GM12878 (cell line): Measurements from ENCODE around the gene PLEKHA7. TPM values are rescaled to one million over a fixed set of nuclear protein-coding genes. Genes with fewer than 3 reads are reported as not detected.

Experiments used
- ATAC-seq: fragments of 200-7000 bp; cut with Tn5 transposase; 3 replicates; pipeline ENCODE4 v1.9.1; 2020; ENCODE audit warnings: mild to moderate bottlenecking, moderate library complexity
- BruUV-seq: library from RNA; stranded (reverse); fragments of 400-500 nt; replicated peaks from 2 replicates; lab custom pipeline; 2021; lab: Mats Ljungman, UMichigan
- CTCF ChIA-PET: fragments of 300-600 bp; sonication (Branson Sonifier 250); formaldehyde crosslinking; extraction: SDS; loops from one replicate; lab custom pipeline; 2021; ENCODE audit warnings: inconsistent platforms; lab: Yijun Ruan, JAX
- POLR2A ChIA-PET: fragments of 350-600 bp; formaldehyde crosslinking; extraction: SDS; loops from one replicate; lab custom pipeline; 2021; ENCODE audit warnings: inconsistent platforms; lab: Charles Lee
- RAD21 ChIA-PET: fragments of 300-600 bp; sonication (Branson Sonifier 250); formaldehyde crosslinking; loops from one replicate; lab custom pipeline; 2023; ENCODE audit warnings: antibody characterized with exemption; ENCODE audit not compliant: unreplicated experiment; lab: Charles Lee
- SMC1A ChIA-PET: fragments of 300-600 bp; sonication (Branson Sonifier 250); formaldehyde crosslinking; loops from one replicate; lab custom pipeline; 2023; ENCODE audit not compliant: unreplicated experiment, uncharacterized antibody; lab: Charles Lee
- DNase-seq: peaks from one replicate; pipeline ENCODE4 v3.0.0-alpha.2; 2011; ENCODE audit warnings: low read depth, low spot score
- FAIRE-seq: peaks from 3 replicates; lab custom pipeline; 2011; peaks lifted over from hg19 to GRCh38; lab: Jason Lieb, UNC
- H2AFZ ChIP-seq: 2 replicates; pipeline ENCODE4 v1.6.0; 2011; ENCODE audit warnings: low read depth, low read length, control low read depth; ENCODE audit not compliant: control insufficient read depth
- H3K27ac ChIP-seq: 2 replicates; pipeline ENCODE4 v1.5.1; 2011; ENCODE audit warnings: control low read depth; ENCODE audit not compliant: control insufficient read depth, insufficient read depth
- H3K27me3 ChIP-seq, 2 experiments: replicated peaks in 1 of 2; 2 replicates each; pipeline versions ENCODE4 v1.6.0 to v1.6.1; 2011; ENCODE audit warnings: low read length in 1 of 2; ENCODE audit not compliant: control insufficient read depth in 2 of 2, insufficient read depth in 2 of 2
- H3K36me3 ChIP-seq, 2 experiments: 2 replicates each; pipeline ENCODE4 v1.5.1; 2011; ENCODE audit warnings: low read length in 1 of 2; ENCODE audit not compliant: control insufficient read depth in 2 of 2, insufficient read depth in 2 of 2
- H3K4me1 ChIP-seq: 2 replicates; pipeline ENCODE4 v1.6.1; 2011; ENCODE audit warnings: mild to moderate bottlenecking, low read length, moderate library complexity, mixed read lengths; ENCODE audit not compliant: control insufficient read depth, insufficient read depth
- H3K4me2 ChIP-seq: 2 replicates; pipeline ENCODE4 v1.6.0; 2011; ENCODE audit warnings: control low read depth; ENCODE audit not compliant: control insufficient read depth, insufficient read depth
- H3K4me3 ChIP-seq: fragments of 200-600 bp; sonication (generic); 2 replicates; pipeline ENCODE4 v1.5.1; 2016
- H3K79me2 ChIP-seq: 2 replicates; pipeline ENCODE4 v1.6.0; 2011; ENCODE audit warnings: low read length; ENCODE audit not compliant: control insufficient read depth, insufficient read depth
- H3K9ac ChIP-seq: 2 replicates; pipeline ENCODE4 v1.8.0; 2011; ENCODE audit warnings: low read length, control low read depth, mixed read lengths; ENCODE audit not compliant: control insufficient read depth, insufficient read depth
- H3K9me3 ChIP-seq: replicated peaks from 3 replicates; pipeline ENCODE4 v1.5.1; 2011; ENCODE audit warnings: mild to moderate bottlenecking, low read length; ENCODE audit not compliant: control insufficient read depth, insufficient read depth
- H4K20me1 ChIP-seq: 2 replicates; pipeline ENCODE4 v1.6.0; 2011; ENCODE audit not compliant: control insufficient read depth, insufficient read depth
- ASH2L ChIP-seq: fragments of 300-600, 200-600 bp; sonication (generic); IDR thresholded peaks from 2 replicates; pipeline ENCODE4 v1.6.1; 2017; ENCODE audit warnings: low read depth, mild to moderate bottlenecking, borderline replicate concordance
- EED ChIP-seq: sonication (generic); IDR thresholded peaks from 2 replicates; pipeline ENCODE4 v1.6.1; 2016; ENCODE audit warnings: antibody characterized with exemption, low read depth
- EZH2 ChIP-seq: IDR thresholded peaks from 2 replicates; pipeline ENCODE4 v1.6.1; 2012; ENCODE audit warnings: low read depth, mild to moderate bottlenecking, control low read depth, inconsistent platforms, low read length, borderline replicate concordance; ENCODE audit not compliant: control insufficient read depth
- HDGF ChIP-seq: fragments of 450-650 bp; IDR thresholded peaks from 2 replicates; pipeline ENCODE4 v1.6.1; 2016; ENCODE audit warnings: antibody characterized with exemption
- JUNB ChIP-seq: IDR thresholded peaks from 2 replicates; pipeline ENCODE4 v1.6.1; 2016; ENCODE audit warnings: antibody characterized with exemption, mild to moderate bottlenecking
- NR2C1 ChIP-seq: fragments of 450-650 bp; IDR thresholded peaks from 2 replicates; pipeline ENCODE4 v1.6.1; 2017; ENCODE audit warnings: antibody characterized with exemption, mild to moderate bottlenecking, moderate library complexity
- POU2F2 ChIP-seq: IDR thresholded peaks from 3 replicates; pipeline ENCODE4 v1.6.1; 2011; ENCODE audit warnings: low read depth, mild to moderate bottlenecking, low read length, borderline replicate concordance
- RBBP5 ChIP-seq: fragments of 200-600 bp; sonication (generic); conservative IDR thresholded peaks from 2 replicates; pipeline ENCODE4 v1.6.1; 2016
- SIN3A ChIP-seq: IDR thresholded peaks from 2 replicates; pipeline ENCODE4 v1.6.1; 2012; ENCODE audit warnings: low read depth, low read length, improper control_type of control experiment
- SUZ12 ChIP-seq: fragments of 200-600 bp; sonication (generic); IDR thresholded peaks from one replicate; pipeline ENCODE4 v1.6.1; 2018; ENCODE audit warnings: antibody characterized with exemption, mild to moderate bottlenecking; ENCODE audit not compliant: unreplicated experiment
- ZNF207 ChIP-seq: fragments of 450-650 bp; IDR thresholded peaks from 2 replicates; pipeline ENCODE4 v1.6.1; 2014; ENCODE audit warnings: antibody characterized with exemption, mild to moderate bottlenecking, borderline replicate concordance
- WGBS: methylation state at CpG from one replicate; pipeline ENCODE4 v1.1.6; 2016; ENCODE audit warnings: low lambda C conversion rate; ENCODE audit not compliant: insufficient replicate concordance, insufficient coverage; ENCODE audit errors: missing lambda C conversion rate; 5-methylcytosine and 5-hydroxymethylcytosine counted together
- in situ Hi-C: fragments of 300-500 bp; cut with MboI; formaldehyde crosslinking; loops from 9 replicates; pipeline ENCODE4 v1.14.3; 2018; ENCODE audit warnings: mixed read lengths
- intact Hi-C: fragments of 100-400 bp; cut with micrococcal nuclease; formaldehyde crosslinking; loops from one replicate; pipeline ENCODE4 v1.14.2; 2022; ENCODE audit not compliant: unreplicated experiment
- polyA plus RNA-seq, 11 experiments: library from polyadenylated mRNA; depleted of rRNA in 4 of 11; unstranded in 6 of 11; stranded (reverse) in 5 of 11; fragments of >200 nt; fragmentation: Nextera tagmentation in 4 of 11; fragmentation: Illumina TruSeq in 1 of 11; extraction: Ambion mirVana in 4 of 11; extraction: Trizol in 1 of 11; gene quantifications; 1 replicate in 1 of 11; 2 replicates in 10 of 11; pipeline versions ENCODE4 v1.2.1 to v1.2.3, GENCODE V29; 2011 to 2016; ENCODE audit warnings: inconsistent platforms in 2 of 11, missing spikeins in 2 of 11, low read depth in 1 of 11
- total RNA-seq, 4 experiments: library from RNA; depleted of rRNA in 3 of 4; stranded (reverse); fragments of >200 nt in 3 of 4; fragmentation: Illumina TruSeq in 1 of 4; extraction: Trizol in 1 of 4; gene quantifications; 2 replicates each; pipeline versions ENCODE4 v1.2.1 to v1.2.3, GENCODE V29; 2013 to 2021
- TF ChIP-seq, protein P1 (sequence below): IDR thresholded peaks from 2 replicates; pipeline ENCODE4 v1.6.1; 2012; ENCODE audit warnings: improper control_type of control experiment, low read depth, low read length; ENCODE audit not compliant: insufficient replicate concordance

PLEKHA7 gene
- total and polyA plus RNA-seq, 10 of the 15 experiments (the other 5 are each of a cell fraction or from before 2014, with no cell fraction given): 0.45 to 5.3 (median 2.1) TPM

GRCh38 chr11:16812274-16812673 is 201.9 kb downstream of the PLEKHA7 start:
- no peak overlapping the region for H3K9ac ChIP-seq
- no peak overlapping the region for H3K4me3 ChIP-seq
- no peaks in the 10 kb centered on the region for H3K36me3 ChIP-seq
- 30% methylated on average over 5 of the region's 5 CpGs for WGBS
- intact Hi-C loops (no loop called here), in situ Hi-C loops (loop anchor here (5.0 kb wide), 1 partner anchor 250 kb away; no protein-coding TSS in a partner anchor)
- H3K4me1 ChIP-seq: no peaks in the 10 kb centered on the region
- H3K79me2 ChIP-seq: no peaks in the 10 kb centered on the region
- TF ChIP-seq POU2F2: no peak
- no peak for TF ChIP-seq RBBP5
- TF ChIP-seq HDGF: no peak
- TF ChIP-seq NR2C1: no peak
- no peak for TF ChIP-seq ZNF207
- TF ChIP-seq SIN3A: no peak
- TF ChIP-seq, protein P1, sequence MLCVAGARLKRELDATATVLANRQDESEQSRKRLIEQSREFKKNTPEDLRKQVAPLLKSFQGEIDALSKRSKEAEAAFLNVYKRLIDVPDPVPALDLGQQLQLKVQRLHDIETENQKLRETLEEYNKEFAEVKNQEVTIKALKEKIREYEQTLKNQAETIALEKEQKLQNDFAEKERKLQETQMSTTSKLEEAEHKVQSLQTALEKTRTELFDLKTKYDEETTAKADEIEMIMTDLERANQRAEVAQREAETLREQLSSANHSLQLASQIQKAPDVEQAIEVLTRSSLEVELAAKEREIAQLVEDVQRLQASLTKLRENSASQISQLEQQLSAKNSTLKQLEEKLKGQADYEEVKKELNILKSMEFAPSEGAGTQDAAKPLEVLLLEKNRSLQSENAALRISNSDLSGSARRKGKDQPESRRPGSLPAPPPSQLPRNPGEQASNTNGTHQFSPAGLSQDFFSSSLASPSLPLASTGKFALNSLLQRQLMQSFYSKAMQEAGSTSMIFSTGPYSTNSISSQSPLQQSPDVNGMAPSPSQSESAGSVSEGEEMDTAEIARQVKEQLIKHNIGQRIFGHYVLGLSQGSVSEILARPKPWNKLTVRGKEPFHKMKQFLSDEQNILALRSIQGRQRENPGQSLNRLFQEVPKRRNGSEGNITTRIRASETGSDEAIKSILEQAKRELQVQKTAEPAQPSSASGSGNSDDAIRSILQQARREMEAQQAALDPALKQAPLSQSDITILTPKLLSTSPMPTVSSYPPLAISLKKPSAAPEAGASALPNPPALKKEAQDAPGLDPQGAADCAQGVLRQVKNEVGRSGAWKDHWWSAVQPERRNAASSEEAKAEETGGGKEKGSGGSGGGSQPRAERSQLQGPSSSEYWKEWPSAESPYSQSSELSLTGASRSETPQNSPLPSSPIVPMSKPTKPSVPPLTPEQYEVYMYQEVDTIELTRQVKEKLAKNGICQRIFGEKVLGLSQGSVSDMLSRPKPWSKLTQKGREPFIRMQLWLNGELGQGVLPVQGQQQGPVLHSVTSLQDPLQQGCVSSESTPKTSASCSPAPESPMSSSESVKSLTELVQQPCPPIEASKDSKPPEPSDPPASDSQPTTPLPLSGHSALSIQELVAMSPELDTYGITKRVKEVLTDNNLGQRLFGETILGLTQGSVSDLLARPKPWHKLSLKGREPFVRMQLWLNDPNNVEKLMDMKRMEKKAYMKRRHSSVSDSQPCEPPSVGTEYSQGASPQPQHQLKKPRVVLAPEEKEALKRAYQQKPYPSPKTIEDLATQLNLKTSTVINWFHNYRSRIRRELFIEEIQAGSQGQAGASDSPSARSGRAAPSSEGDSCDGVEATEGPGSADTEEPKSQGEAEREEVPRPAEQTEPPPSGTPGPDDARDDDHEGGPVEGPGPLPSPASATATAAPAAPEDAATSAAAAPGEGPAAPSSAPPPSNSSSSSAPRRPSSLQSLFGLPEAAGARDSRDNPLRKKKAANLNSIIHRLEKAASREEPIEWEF: no peak
- no peak for TF ChIP-seq EZH2
- no peak for TF ChIP-seq ASH2L
- no peak for TF ChIP-seq SUZ12
- no peak for TF ChIP-seq JUNB
- no peak for TF ChIP-seq EED
- no peak for FAIRE-seq
- no peaks in the 10 kb centered on the region for H3K9me3 ChIP-seq
- H3K4me2 ChIP-seq: no peak overlapping the region
- RAD21 ChIA-PET: no interaction called here
- ATAC-seq: no peak
- SMC1A ChIA-PET: interaction anchor here (2.0 kb wide), 1 partner anchor 26 kb away, joined by 5 read pairs; no protein-coding TSS in a partner anchor
- no peaks in the 10 kb centered on the region; a peak in 1 of 4 replicates for H3K27me3 ChIP-seq
- no peak overlapping the region for H2AFZ ChIP-seq
- CTCF ChIA-PET: interaction anchor here (1.5 to 2.9 kb wide), 2 partner anchors 9 to 252 kb away, joined by 4 to 22 read pairs; no protein-coding TSS in a partner anchor
- no TSS peak for BruUV-seq
- no peaks in the 10 kb centered on the region for H4K20me1 ChIP-seq
- H3K27ac ChIP-seq: no peak overlapping the region
- POLR2A ChIA-PET: no interaction called here
- DNase-seq: no peak
